ENCODE measurements around the gene TLR6.

TLR6 gene

GRCh38 chr4:38868059-38868960, 11.7 kb upstream of the TLR6 start:
- FAIRE-seq, result no peak

- FAIRE-seq, result no peak
These were observed 11.0 kb upstream of the TLR6 start, which contains the start of gene FAM114A1 for GRCh38 chr4:38867478-38868058. TSS of gene FAM114A1 (plus strand) at chr4:38867806. CDS start at chr4:38878079, 10,273 bp downstream.

- no peak for FAIRE-seq
These were observed 10.4 kb upstream of the TLR6 start for GRCh38 chr4:38866973-38867477.

GRCh38 chr4:38865445-38865844, 8.8 kb upstream of the TLR6 start:
- FAIRE-seq, result no peak

GRCh38 chr4:38861791-38862190, 5.2 kb upstream of the TLR6 start:
- FAIRE-seq, result no peak

- FAIRE-seq, result no peak
These were observed 4.3 kb upstream of the TLR6 start for GRCh38 chr4:38860788-38861424.

GRCh38 chr4:38859501-38859900, 2.9 kb upstream of the TLR6 start:
- FAIRE-seq, result no peak

- FAIRE-seq, result no peak
These were observed 1.4 kb upstream of the TLR6 start for GRCh38 chr4:38858097-38858420.

- FAIRE-seq, result no peak
These were observed 908 bp upstream of the TLR6 start for GRCh38 chr4:38857354-38858096.

- FAIRE-seq, result no peak
These were observed 571 bp downstream of the TLR6 start for GRCh38 chr4:38856046-38856445.

GRCh38 chr4:38855466-38855865, 1.2 kb downstream of the TLR6 start:
- FAIRE-seq, result no peak

GRCh38 chr4:38846015-38846414, 10.6 kb downstream of the TLR6 start:
- no peak for FAIRE-seq

- no peak for FAIRE-seq
These were observed 13.6 kb downstream of the TLR6 start for GRCh38 chr4:38842994-38843393.

- FAIRE-seq, result no peak
These were observed 18.8 kb downstream of the TLR6 start for GRCh38 chr4:38837849-38838248.

GRCh38 chr4:38837334-38837733, 19.3 kb downstream of the TLR6 start:
- no peak for FAIRE-seq

GRCh38 chr4:38834570-38834969, 22.0 kb downstream of the TLR6 start:
- no peak for FAIRE-seq

- no peak for FAIRE-seq
These were observed 23.7 kb downstream of the TLR6 start for GRCh38 chr4:38832624-38833528.

- FAIRE-seq, result no peak
These were observed 24.4 kb downstream of the TLR6 start for GRCh38 chr4:38832206-38832605.

GRCh38 chr4:38831653-38832052, 25.0 kb downstream of the TLR6 start:
- no peak for FAIRE-seq

- FAIRE-seq, result no peak
These were observed 27.4 kb downstream of the TLR6 start for GRCh38 chr4:38829237-38829636.

- FAIRE-seq, result no peak
These were observed 32.9 kb downstream of the TLR6 start for GRCh38 chr4:38823766-38824165.
